AG09319 (cell line): ENCODE results near the gene OR10A5.

Source experiments
- DNase-seq: peaks from one replicate; pipeline ENCODE4 v3.0.0-alpha.2; 2010; ENCODE audit warnings: low read depth; ENCODE audit errors: extremely low read depth
- TF ChIP-seq, protein P1 (sequence below): IDR thresholded peaks from 2 replicates; pipeline ENCODE4 v1.5.1; 2011; ENCODE audit warnings: low read depth, mild to moderate bottlenecking, inconsistent platforms, low read length, moderate library complexity

The OR10A5 gene

DNA sequence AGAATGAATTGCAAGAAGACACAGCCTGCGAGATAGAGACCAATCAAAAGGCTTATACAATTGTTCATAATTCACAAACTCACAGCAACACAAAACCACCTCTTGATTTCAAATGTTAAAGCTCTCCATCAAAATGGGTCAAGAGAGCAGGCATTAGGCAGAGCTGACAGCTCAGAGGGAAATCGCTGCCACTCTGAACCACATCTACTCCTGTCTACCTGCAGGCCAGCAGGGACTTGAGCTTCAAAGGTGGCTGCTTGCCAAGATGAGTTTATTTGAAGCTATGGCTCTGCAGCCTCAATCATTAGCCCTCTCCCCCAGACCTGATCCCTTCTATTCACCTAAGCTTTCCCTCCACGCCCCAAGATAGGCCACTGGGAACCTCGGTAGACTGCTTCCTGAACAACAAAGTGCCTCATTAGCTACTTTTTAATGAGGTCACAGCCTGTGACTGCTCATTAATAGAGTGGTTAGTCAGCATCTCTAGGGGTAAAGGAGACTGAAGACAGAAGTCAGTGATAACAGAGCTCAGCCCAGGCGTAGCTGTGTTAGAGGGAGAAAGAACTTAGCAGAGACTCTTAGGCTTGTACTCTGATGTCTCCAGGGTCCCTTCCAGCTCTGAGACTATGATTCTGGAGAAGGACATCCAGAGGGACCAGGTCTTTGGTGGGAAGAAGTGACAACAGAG lies 21.2 kb upstream of the OR10A5 start:
- TF ChIP-seq, protein P1, sequence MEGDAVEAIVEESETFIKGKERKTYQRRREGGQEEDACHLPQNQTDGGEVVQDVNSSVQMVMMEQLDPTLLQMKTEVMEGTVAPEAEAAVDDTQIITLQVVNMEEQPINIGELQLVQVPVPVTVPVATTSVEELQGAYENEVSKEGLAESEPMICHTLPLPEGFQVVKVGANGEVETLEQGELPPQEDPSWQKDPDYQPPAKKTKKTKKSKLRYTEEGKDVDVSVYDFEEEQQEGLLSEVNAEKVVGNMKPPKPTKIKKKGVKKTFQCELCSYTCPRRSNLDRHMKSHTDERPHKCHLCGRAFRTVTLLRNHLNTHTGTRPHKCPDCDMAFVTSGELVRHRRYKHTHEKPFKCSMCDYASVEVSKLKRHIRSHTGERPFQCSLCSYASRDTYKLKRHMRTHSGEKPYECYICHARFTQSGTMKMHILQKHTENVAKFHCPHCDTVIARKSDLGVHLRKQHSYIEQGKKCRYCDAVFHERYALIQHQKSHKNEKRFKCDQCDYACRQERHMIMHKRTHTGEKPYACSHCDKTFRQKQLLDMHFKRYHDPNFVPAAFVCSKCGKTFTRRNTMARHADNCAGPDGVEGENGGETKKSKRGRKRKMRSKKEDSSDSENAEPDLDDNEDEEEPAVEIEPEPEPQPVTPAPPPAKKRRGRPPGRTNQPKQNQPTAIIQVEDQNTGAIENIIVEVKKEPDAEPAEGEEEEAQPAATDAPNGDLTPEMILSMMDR: no peak
- DNase-seq: no peak

DNA sequence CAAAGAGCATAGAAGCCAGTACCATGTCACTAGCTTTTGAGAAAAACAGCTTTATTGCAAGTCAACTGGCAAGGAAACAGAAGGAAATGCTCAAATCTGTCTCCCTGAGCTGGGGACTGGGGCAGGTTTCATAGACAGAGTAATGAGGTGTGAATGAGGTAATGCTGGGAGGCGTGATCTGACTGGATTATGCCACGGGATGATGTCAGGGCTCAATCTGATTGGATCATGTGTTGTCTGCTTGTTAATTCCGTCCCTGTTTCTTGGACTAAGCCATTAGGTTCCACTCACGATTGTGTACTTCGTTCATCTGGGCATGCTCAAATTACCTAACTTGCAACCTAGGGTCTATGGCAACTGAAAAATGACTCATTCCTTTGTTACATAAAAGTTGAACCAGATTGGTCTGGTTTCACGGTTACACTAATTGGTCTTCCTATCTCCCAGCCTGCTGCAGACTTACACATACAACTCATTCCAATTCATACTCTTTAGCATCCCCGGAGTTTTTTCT lies 20.2 kb upstream of the OR10A5 start:
- TF ChIP-seq, protein P1: no peak
- no peak for DNase-seq

DNA sequence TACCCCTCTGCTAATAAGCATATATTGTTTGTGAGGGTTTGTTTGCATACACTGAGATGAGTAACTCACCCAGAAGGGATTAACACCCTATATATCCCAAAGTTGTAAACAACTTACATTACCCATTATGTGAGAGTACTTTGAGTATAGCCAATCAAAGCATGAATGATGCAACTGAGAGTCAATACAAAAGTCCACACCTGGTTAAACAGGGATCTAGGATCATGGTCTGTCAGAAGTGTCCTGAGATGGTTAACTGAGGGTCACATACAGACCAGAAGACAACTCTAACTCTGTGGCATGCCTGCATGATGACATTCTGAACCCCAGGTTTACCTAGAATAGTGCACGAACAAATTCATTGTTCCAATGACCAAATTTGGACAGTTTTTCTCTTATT lies 17.4 kb upstream of the OR10A5 start:
- no peak for DNase-seq

DNA sequence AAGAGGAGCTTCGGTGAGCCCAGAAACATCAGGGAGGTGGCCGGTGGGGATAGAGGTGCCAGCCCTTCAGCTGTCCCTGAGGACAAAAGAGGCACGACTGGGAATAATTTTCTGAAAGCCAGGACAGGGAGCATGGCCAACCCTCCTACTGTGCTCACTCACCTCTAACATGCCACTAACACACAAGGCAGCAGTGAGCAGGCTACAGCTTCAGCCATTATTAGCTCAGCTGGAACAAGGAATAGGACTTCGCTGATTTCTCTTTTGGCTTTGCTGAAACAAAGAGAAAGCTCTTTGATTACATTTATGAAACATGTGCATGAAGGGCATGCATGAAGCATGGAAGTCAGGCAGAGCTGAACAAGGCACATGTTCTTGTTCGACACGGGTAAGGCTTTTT lies 12.1 kb upstream of the OR10A5 start:
- no peak for DNase-seq
- TF ChIP-seq, protein P1: no peak

More for the DNA sequence above, 17.4 kb upstream of the OR10A5 start:
- TF ChIP-seq, protein P1: no peak

DNA sequence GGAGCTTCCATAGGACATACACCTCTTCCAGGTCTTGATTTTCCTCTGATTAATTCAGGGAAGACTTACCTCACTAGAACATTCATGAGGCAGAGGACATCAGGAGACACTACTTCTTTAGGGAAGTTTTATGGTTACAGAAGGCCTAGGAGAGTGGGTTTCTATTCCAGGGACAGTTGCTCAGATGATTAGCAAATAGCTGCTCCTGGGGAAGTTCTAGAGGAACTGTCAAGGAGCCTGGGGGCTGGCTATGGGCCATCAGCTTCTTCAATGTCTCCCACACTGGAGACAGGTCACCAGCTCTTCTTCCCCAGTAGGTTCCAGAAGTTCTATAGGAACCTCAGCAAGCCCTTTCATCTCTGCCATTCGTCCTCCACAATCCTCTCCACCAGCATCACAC lies 11.5 kb upstream of the OR10A5 start:
- DNase-seq: no peak
- TF ChIP-seq, protein P1: no peak

DNA sequence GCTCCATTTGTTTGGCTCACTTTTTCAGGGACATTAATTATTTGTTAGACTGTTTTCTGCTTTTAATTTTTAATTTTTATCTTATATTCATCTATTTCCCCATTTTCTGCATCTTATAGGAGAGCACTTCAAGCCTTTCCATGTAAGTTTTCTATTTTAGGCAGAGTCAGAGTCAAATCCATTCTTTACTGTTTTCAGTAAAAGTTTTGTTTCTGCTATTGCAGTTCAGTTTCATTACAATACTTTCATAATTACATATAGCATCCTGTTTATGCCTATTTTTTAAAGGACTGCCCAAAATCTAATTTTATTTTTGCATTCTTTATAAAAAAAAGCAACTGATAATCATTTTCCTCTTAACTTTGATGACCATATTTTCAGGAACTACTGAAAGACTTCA lies 3.8 kb upstream of the OR10A5 start:
- TF ChIP-seq, protein P1: no peak
- DNase-seq: no peak

DNA sequence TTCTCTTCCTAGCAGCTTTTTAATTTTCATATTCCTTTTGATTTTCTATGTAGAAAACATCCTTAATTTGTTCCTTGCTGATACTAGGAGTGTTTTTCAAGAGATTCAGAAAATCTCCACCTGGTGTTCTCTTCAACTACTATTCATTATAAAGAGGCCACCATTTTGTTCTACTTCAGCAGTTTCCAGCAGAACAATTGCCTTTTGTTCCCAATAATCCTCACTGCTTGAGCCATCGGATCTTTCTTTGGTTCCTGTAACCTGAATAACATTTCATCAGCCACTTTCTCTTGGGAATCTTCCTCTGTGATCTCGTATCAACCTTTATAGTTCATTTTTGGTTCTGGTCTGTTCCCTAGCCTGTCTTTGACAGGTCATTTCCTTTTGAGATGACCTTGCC lies 1.8 kb upstream of the OR10A5 start:
- TF ChIP-seq, protein P1: no peak
- DNase-seq: no peak
